Measurements from ENCODE around the gene GFRAL.

The GFRAL gene

GRCh38 chr6:55437141-55437540 is 109.9 kb downstream of the GFRAL start:
- DNase-seq, result no peak

DNA sequence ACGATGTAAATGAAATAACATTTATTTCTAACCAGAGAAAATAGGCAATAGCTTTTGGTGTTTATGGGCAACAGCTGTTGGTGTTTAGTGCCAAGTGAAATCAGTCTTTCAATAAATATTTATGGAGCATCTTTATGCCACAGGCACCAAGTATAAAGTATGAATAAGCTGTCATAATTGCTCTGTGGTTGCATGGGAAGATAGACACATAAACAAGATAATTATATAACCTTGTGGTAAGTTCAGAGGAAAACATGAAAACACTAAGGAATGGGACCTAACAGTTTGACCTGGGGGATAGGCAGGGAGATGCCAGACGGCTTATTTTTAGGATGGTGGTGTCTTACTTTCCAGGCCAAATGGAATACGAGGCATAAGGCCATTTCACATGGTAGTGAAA is 110.9 kb downstream of the GFRAL start:
- DNase-seq, result no peak

GRCh38 chr6:55443238-55444134 is 116.2 kb downstream of the GFRAL start:
- DNase-seq, result no peak

GRCh38 chr6:55445648-55446204 is 118.5 kb downstream of the GFRAL start:
- no peak for DNase-seq

- no peak for DNase-seq
These were observed 120.6 kb downstream of the GFRAL start for GRCh38 chr6:55447891-55448290.

GRCh38 chr6:55448451-55448850 is 121.2 kb downstream of the GFRAL start:
- DNase-seq, result no peak

DNA sequence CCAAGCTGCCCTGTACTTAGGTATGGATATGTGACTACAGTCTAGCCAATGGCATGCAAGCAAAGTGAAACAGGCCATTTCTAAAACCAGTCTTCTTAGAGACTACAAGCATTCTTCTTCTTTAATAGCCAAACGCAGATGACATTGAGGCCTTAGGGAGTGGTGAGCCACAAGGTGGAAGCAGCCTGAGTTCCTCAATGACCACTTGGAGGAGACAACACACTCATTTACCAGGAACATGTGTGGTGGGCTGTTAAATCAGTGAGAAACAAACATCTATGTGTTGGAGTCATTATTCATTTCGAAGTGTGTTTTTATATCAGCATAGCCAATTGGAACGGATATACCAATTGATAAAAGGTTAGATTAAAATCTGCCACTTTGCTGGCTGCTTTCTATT is 122.0 kb downstream of the GFRAL start:
- no peak for DNase-seq

- DNase-seq, result no peak
These were observed 122.7 kb downstream of the GFRAL start for GRCh38 chr6:55450005-55450404.

All from NCI-H1092 (cell line).